GM18505 (cell line): ENCODE measurements around the gene RAN.
"Not testable (repeated sequence)": the region's sequence is repeated elsewhere in the genome, so short reads cannot be mapped to it uniquely, and the experiment has no call there.

Experiments used
- ATAC-seq: cut with Tn5 transposase; IDR thresholded peaks from one replicate; pipeline ENCODE4 v1.9.1; 2021; ENCODE audit not compliant: unreplicated experiment
- POLR2A ChIP-seq: IDR thresholded peaks from 4 replicates; pipeline ENCODE4 v1.6.1; 2011; ENCODE audit warnings: borderline replicate concordance; ENCODE audit not compliant: insufficient read depth, insufficient read length; ENCODE audit errors: extremely low read depth

Gene RAN

DNA sequence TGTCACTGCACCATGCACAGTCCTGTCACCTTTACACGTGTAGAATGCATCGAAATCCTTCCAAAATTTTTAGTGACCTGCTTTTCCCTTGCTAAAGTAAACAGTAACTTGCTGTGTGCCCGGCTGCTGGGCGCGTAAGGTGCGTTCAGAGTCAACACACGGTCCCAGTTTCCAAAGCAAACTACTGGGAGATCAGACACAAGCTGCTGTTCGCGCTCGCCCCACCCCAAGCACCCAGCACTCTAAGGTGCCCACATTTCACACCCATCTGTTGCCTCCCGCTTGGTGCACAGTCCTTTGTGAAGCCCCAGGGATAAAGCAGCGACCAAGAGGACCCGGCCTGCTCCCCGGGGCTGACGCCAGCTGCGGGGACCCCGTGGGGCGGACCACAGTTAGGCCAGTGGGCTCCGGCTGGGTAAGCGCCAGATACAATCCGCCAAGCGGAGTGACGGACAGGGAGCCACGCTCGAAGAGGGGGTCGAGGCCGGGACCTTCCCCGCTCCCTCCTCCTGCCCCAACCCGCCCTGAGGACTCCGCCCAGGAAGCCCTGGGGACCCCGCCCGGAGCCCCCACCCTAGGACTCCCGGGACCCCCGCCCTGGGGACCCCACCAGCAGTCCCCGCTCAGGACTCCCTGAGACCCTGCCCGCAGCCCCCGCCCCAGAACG lies 33.4 kb upstream of the RAN start:
- TF ChIP-seq POLR2A: no peak
- peak; percentile 20 for ATAC-seq

DNA sequence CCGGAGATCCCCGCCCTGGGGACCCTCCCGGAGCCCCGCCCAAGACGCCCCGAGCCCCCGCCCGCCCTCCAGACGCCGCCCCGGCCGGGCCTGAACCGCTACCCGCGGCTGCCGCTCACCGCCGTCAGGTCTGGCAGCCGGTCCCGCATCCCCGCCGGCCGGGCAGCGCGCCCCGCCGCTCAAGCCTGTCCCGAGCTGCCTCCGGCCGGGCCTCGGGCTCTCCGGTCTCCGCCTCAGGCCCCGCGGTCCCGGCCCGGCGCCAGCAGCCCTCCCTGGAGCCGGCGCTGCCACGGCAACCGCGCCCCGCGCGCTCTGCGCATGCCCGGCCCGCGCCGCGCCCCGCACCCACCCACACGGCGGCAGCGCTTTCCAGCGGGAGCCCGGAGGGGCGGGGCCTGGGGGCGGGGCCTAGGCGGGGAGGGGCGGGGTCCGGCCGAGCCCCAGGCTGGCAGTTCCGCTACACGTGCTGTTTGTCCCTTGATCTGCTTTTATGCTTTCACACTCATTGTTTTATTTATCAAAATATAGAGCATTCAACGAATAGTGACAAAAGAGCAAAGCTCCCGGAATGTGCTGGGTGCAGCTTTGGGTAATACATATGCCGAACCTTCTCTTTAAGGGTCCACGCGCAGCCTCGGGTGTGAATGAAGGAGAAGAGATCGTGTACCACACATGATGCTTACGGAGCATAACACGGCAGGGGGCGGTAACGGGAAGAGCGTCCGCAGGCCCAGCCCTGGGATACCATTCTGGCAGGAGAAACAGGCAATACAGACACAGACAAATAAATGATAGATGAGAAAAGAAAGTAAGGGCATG lies 32.7 kb upstream of the RAN start, which contains the start of gene STX2:
TSS of gene STX2 (minus strand) at position 300 of the 819 bp plus-strand sequence. CDS start at position 149, 151 bp downstream.
- TF ChIP-seq POLR2A: peak; percentile 38
- peak; percentile 84 for ATAC-seq

DNA sequence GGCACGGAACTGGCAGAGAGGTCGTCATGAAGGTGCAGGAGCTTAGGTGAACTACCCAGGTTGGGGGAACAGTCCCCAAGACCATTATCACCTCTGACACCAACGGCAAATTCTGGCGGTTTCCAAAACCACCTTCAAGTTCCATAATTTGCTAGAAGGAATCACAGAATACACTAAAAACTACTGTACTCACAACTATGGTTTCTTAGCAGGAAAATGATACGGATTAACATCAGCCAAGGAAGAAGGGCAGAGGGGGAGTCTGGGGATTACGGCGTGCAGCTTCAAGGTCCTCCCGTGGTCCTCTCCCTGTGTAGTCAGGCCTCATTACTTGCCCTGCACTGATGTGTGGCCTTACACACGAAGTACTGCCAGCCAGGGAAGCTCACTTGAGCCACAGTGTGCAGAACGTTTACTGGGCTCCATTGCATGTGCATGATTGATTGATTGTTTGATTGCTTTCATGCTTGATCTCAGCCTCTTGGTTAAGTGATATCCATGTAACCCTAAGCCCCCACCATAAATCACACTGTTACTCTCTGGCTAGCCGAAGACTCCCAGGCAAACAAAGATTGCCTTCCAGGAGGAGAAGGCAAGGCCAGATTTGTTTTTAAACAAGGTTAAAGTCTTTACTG lies 32.0 kb upstream of the RAN start:
- no peak for ATAC-seq
- TF ChIP-seq POLR2A: no peak

DNA sequence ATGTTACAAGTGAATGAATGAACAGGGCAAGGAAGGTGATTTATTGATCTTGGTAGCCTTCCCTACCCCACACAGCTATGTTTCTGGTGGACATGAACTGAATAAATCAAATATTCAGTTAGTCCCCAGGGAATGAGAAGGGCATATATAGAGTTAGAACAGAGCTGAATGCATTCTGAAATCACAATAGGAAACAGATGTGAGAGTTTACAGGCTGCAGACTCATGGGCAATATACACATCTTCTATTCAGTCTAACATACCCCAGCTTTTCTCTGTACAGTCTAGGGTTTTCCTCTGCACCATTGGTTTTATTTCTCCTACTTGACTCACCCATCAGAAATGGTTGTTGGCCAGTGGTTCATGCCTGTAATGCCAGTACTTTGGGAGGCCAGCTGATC lies 25.5 kb upstream of the RAN start:
- no peak for ATAC-seq
- no peak for TF ChIP-seq POLR2A

DNA sequence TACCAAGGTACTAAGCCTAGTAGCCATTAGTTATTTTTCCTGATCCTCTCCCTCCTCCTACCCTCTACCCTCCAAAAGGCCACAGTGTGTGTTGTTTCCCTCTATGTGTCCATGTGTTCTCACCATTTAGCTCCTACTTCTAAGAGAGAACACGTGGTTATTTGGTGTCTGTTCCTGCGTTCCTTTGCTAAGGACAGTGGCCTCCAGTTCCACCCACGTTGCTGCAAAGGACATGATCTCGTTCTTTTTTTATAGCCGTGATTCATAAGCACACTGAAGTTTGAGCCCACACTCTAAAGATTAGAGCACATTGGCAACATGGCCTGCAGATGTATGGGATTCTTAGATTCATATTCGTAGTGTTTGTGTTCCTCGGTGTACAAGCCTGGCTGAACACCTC lies 24.8 kb upstream of the RAN start:
- TF ChIP-seq POLR2A: no peak
- no peak for ATAC-seq

DNA sequence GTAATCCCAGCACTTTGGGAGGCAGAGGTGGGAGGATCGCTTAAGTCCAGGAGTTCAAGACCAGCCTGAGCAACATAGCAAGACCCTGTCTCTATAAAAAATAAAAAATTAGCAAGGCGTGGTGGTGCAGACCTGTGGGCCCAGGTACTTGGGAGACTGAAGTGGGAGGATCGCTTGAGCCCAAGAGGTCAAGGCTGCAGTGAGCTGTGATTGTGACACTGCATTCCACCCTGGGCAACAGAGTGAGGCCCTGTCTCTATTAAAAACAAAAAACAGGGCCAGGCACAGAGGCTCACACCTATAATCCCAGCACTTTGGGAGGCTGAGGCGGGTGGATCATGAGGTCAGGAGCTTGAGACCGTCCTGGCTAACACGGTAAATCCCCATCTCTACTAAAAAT lies 23.8 kb upstream of the RAN start:
- ATAC-seq: not testable (repeated sequence)

DNA sequence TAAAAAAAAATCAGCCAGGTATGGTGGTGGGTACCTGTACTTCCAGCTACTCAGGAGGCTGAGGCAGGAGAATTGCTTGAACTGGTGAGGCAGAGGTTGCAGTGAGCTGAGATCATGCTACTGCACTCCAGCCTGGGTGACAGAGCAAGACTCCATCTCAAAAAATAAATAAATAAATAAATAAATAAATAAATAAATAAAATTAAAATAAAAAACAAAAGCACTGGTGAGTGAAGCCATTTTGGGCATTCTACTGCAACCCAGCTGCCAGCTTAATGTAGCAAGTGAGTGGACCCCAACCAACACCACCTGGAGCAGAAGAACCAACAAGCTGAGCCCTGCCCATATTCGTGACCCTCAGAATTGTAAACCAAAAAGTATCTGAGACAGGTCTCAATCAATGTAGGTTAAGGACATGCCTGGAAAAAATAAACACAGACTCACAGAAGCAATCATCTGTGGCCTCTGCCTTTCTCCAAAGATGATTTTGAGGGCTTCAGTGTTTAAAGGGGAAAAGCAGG lies 23.0 kb upstream of the RAN start:
- ATAC-seq: not testable (repeated sequence)

DNA sequence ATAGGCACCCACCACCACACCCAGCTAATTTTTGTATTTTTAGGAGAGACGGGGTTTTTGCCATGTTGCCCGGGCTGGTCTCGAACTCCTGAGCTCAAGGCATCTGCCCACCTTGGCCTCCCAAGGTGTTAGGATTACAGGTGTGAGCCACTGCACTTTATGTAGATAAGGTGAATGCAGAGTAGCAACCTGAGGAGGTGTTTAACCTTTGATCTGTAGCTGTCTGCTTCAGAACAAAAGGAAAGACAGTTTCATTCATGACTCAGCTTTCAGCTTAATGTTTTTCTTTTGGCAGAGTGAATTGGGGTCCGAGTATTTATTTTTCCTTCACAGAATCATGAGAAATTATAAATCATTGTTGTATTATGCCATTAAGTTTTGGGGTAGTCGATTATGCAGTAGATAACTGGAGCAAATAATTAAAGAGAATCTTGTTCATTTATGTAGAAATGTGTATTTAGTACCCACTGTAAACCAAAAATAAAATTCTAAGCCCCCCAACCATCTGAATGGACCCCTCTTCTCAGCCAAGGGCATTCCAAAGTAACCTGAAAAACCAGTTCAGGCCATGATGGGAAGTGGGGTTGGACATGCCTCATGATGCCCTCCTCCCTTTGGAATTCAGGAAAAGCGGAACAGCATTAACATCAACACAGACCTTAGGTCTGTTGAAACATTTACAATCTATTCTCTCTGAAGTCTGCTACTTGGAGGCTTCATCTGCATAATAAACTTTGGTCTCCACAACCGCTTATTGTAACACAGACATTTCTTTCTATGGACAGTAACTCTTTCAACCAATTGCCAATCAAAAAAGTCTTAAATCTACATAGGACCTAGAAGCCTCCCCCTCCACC lies 22.1 kb upstream of the RAN start:
- ATAC-seq: no peak

DNA sequence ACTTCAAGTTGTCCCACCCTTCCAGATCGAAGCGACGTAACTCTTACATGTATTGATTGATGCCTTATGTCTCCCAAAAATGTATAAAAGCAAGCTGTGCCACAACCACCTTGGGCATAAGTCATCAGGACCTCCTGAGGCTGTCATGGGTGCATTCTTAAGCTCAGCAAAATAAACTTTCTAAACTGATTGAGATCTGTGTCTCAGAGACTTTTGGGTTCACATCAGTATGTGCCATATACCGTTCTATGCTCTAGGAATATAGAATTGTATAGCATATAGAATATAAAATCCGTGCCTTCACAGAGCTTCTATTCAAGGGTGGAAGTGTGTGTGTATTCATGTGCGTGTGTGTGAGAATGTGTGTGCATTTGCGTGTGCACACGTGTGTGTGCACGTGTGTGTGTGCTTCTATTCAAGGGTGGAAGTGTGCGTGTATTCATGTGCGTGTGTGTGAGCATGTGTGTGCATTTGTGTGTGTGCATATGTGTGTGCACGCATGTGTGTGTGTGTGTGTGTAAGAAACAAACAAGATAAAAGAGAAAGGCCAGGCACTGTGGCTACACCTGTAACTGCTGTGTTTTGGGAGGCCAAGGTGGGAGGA lies 21.3 kb upstream of the RAN start:
- ATAC-seq: no peak
- no peak for TF ChIP-seq POLR2A

More for the DNA sequence above, 22.1 kb upstream of the RAN start:
- TF ChIP-seq POLR2A: no peak

DNA sequence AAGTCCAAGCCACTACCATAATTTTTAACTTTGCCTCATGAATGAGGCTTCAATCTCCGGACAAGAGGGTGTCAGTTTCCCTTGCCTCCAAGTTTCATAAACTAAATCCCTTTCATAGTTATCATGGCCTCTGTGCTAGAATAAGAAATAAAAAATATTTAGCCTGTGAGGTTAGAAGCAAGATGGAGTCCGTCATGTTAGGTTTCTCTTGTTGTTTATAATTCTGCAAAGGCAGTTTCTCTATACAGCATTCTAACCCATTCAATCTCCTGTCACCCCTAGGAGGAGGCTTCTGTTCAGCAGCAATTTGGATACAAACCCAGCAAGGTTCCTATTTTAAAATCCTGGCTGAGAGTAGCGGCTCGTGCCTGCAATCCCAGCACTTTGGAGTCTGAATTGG lies 15.8 kb upstream of the RAN start:
- no peak for ATAC-seq
- no peak for TF ChIP-seq POLR2A

DNA sequence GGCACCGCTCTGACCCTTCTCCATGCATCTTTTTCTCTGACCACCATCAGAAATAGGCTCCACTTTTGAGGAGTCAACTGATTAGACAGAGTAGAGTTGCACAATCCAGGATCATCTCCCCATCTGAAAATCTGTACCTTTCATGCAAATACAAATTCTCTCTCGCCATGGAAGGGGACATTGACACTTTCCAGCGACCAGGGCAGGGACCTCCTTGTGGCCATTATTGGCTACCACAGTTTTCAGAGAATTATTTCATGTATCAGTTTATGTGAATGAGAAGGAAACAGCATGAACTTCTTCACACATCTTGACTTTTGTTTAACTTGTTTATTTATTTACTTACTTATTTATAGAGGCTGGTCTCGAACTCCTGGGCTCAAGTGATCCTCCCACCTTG lies 13.8 kb upstream of the RAN start:
- no peak for ATAC-seq
- no peak for TF ChIP-seq POLR2A

DNA sequence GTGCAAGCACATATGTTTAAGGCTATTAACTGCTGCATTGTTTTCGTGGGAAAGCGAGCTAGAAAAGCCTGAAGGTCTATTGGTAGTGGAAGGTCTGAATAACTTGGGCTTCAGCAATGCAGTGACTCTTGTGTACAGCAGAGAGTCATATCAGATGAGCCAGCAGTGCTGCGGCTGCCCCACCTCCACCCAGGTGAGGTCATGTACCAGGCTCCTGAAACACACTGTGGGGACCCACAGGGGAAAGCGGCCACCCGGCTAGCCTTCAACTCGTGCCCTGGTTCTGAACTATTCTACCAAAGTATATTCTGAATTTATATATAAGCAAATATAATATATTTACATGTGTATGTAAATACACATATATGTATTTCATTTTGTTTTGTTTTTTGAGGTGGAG lies 12.7 kb upstream of the RAN start:
- no peak for ATAC-seq
- TF ChIP-seq POLR2A: no peak

DNA sequence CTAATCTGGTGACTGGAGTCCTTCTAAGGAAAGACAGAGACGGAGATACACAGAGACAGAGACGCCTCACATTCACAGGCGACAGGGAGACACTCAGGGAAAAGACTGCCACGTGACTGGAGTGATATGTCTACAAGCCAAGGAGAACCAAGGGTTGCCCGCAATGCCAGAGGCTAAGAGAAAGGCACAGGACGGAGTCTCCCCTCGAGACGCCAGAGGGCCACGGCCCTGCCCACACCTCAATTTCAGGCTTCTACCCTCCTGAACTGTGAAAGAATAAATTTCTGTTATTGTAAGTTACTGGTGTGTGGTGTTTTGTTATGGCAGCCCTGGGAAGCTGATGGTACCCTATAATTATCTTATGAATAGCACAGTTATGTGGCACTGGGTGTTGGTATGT lies 11.6 kb upstream of the RAN start:
- no peak for ATAC-seq
- TF ChIP-seq POLR2A: no peak
